HG02943 (cell line): Measurements from ENCODE around the gene PGAM5.

ENCODE experiments used
- ATAC-seq: cut with Tn5 transposase; IDR thresholded peaks from one replicate; pipeline ENCODE4 v1.9.1; 2021; ENCODE audit warnings: mild to moderate bottlenecking, low read depth, moderate library complexity; ENCODE audit not compliant: unreplicated experiment

PGAM5 gene

GRCh38 chr12:132719141-132719953 lies 8.7 kb downstream of the PGAM5 start:
- no peak for ATAC-seq

GRCh38 chr12:132719954-132720324 lies 9.3 kb downstream of the PGAM5 start:
- no peak for ATAC-seq

GRCh38 chr12:132720606-132721345 lies 10.1 kb downstream of the PGAM5 start:
- ATAC-seq: no peak

GRCh38 chr12:132723015-132723763 lies 12.5 kb downstream of the PGAM5 start:
- no peak for ATAC-seq

- no peak for ATAC-seq
Observed at GRCh38 chr12:132723764-132724140, 13.1 kb downstream of the PGAM5 start.

GRCh38 chr12:132724506-132725241 lies 14.0 kb downstream of the PGAM5 start:
- ATAC-seq: no peak

- ATAC-seq: no peak
Observed at GRCh38 chr12:132726386-132726785, 15.7 kb downstream of the PGAM5 start.

GRCh38 chr12:132727091-132727794 lies 16.6 kb downstream of the PGAM5 start:
- ATAC-seq: no peak

- ATAC-seq: no peak
Observed at GRCh38 chr12:132728502-132728901, 17.9 kb downstream of the PGAM5 start.

GRCh38 chr12:132729541-132730320 lies 19.1 kb downstream of the PGAM5 start:
- ATAC-seq: no peak

GRCh38 chr12:132730353-132730752 lies 19.7 kb downstream of the PGAM5 start:
- no peak for ATAC-seq

- ATAC-seq: no peak
Observed at GRCh38 chr12:132731574-132731973, 20.9 kb downstream of the PGAM5 start.

GRCh38 chr12:132734206-132734605 lies 23.6 kb downstream of the PGAM5 start:
- ATAC-seq: no peak

- ATAC-seq: no peak
Observed at GRCh38 chr12:132735496-132735895, 24.9 kb downstream of the PGAM5 start.

- no peak for ATAC-seq
Observed at GRCh38 chr12:132736378-132736777, 25.7 kb downstream of the PGAM5 start.

- no peak for ATAC-seq
Observed at GRCh38 chr12:132736913-132737312, 26.3 kb downstream of the PGAM5 start.

GRCh38 chr12:132739600-132740312 lies 29.1 kb downstream of the PGAM5 start:
- ATAC-seq: no peak

- no peak for ATAC-seq
Observed at GRCh38 chr12:132740313-132740646, 29.6 kb downstream of the PGAM5 start.

- ATAC-seq: no peak
Observed at GRCh38 chr12:132740652-132741051, 30.0 kb downstream of the PGAM5 start.
